Progenitor cell of endocrine pancreas (in vitro differentiated cells): ENCODE results near the gene NUDT4B. TPM values are rescaled to one million over a fixed set of nuclear protein-coding genes. Genes with fewer than 3 reads are reported as not detected.
"Not testable (repeated sequence)": the region's sequence is repeated elsewhere in the genome, so short reads cannot be mapped to it uniquely, and the experiment has no call there.

Experiments used
- DNase-seq: peaks from one replicate; pipeline ENCODE4 v3.0.0; 2021; ENCODE audit warnings: low spot score; ENCODE audit not compliant: unreplicated experiment
- H3K27ac Mint-ChIP-seq: 2 replicates; pipeline ENCODE4 v1.8.0; 2021; ENCODE audit warnings: mild to moderate bottlenecking, moderate library complexity, mixed read lengths
- H3K27me3 Mint-ChIP-seq: 2 replicates; pipeline ENCODE4 v1.8.0; 2021; ENCODE audit warnings: mixed read lengths
- H3K36me3 Mint-ChIP-seq: 2 replicates; pipeline ENCODE4 v1.8.0; 2022; ENCODE audit warnings: mixed read lengths; ENCODE audit not compliant: insufficient read depth
- H3K4me1 Mint-ChIP-seq: 2 replicates; pipeline ENCODE4 v1.8.0; 2021; ENCODE audit warnings: low read depth, mixed read lengths
- H3K4me3 Mint-ChIP-seq: 2 replicates; pipeline ENCODE4 v1.8.0; 2021; ENCODE audit warnings: low read depth, mild to moderate bottlenecking, moderate library complexity, mixed read lengths
- H3K9me3 Mint-ChIP-seq: 2 replicates; pipeline ENCODE4 v1.8.0; 2021; ENCODE audit warnings: low read depth, mixed read lengths
- total RNA-seq: library from RNA; stranded (reverse); gene quantifications from 2 replicates; pipeline ENCODE4 v1.2.1, GENCODE V29; 2021

Gene NUDT4B
- total RNA-seq, 1 donor from 2014 or later = 1.7 TPM

DNA sequence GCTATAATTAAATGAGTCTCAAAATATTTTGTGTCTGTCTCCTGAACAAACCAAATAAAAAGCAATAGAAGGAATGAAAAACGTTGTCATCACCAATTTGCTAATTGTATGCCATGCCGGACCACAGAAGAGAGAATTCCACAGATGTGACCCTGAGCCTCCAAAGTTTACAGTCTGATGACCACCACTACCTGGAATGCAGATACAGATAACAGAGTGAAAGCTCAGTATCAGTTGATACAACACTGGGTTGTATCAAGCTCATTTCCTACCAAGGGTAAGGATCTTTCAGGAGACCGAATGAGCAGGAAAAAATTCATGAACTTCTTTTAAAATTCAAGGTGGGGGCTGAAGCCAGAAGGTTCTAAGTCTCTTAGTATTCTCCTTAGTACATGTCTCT, 25.1 kb upstream of the NUDT4B start:
- not testable (repeated sequence) for H3K36me3 Mint-ChIP-seq

DNA sequence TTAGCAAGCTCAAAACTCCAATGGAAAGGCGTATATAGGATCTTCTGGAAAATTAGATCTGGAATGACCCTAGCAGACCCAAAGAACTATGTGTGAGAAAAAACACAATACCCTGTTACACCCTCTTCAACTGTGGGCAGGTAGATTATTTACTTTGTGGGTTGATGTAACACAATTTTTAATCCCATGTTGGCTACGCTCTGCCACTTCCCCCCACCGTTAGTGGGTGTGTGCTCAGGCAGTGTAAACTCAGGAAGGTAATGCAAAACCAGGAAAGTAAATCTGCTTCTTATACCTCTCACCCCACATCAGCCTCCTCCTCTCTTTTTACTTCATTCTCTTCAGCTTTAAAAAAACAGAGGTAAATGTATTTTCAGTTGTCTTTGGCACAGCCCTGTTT, 23.7 kb upstream of the NUDT4B start:
- DNase-seq = not testable (repeated sequence)

More for the DNA sequence above, 25.1 kb upstream of the NUDT4B start:
- not testable (repeated sequence) for H3K27ac Mint-ChIP-seq, H3K4me3 Mint-ChIP-seq, H3K9me3 Mint-ChIP-seq, H3K27me3 Mint-ChIP-seq, DNase-seq, H3K4me1 Mint-ChIP-seq

GRCh38 chr1:148727862-148728261, 20.7 kb upstream of the NUDT4B start:
- not testable (repeated sequence) for H3K36me3 Mint-ChIP-seq, H3K4me3 Mint-ChIP-seq, H3K27ac Mint-ChIP-seq, H3K27me3 Mint-ChIP-seq, H3K4me1 Mint-ChIP-seq, DNase-seq, H3K9me3 Mint-ChIP-seq

More for the DNA sequence above, 23.7 kb upstream of the NUDT4B start:
- H3K36me3 Mint-ChIP-seq, H3K27ac Mint-ChIP-seq, H3K27me3 Mint-ChIP-seq, H3K9me3 Mint-ChIP-seq, H3K4me1 Mint-ChIP-seq, H3K4me3 Mint-ChIP-seq: not testable (repeated sequence)

DNA sequence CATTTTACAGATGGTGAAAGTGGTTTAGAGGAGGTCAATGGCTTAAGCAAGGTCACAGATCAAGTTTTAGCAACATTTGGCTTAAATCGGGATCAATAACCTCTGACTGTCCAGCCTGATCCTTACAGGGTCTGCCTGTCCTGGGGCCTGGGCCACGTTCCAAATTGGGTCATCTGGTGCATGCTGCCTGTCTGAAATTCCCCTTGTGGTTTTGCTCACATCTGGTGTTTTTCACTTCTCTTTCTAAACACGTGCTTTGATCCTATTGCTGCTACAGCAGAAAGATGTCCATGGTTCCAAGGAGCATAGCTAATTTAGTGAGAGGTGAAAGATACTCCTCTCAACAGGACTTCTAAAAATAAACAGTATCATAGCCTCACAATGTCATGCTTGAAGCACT, 19.4 kb upstream of the NUDT4B start:
- not testable (repeated sequence) for H3K27me3 Mint-ChIP-seq, H3K27ac Mint-ChIP-seq, DNase-seq, H3K4me1 Mint-ChIP-seq, H3K9me3 Mint-ChIP-seq, H3K36me3 Mint-ChIP-seq, H3K4me3 Mint-ChIP-seq

GRCh38 chr1:148729541-148729940, 19.0 kb upstream of the NUDT4B start:
- not testable (repeated sequence) for H3K36me3 Mint-ChIP-seq, H3K27me3 Mint-ChIP-seq, DNase-seq, H3K27ac Mint-ChIP-seq, H3K4me3 Mint-ChIP-seq, H3K4me1 Mint-ChIP-seq, H3K9me3 Mint-ChIP-seq

GRCh38 chr1:148732277-148732676, 16.3 kb upstream of the NUDT4B start:
- not testable (repeated sequence) for H3K27ac Mint-ChIP-seq, H3K9me3 Mint-ChIP-seq, H3K4me1 Mint-ChIP-seq, H3K27me3 Mint-ChIP-seq, H3K36me3 Mint-ChIP-seq, H3K4me3 Mint-ChIP-seq, DNase-seq

DNA sequence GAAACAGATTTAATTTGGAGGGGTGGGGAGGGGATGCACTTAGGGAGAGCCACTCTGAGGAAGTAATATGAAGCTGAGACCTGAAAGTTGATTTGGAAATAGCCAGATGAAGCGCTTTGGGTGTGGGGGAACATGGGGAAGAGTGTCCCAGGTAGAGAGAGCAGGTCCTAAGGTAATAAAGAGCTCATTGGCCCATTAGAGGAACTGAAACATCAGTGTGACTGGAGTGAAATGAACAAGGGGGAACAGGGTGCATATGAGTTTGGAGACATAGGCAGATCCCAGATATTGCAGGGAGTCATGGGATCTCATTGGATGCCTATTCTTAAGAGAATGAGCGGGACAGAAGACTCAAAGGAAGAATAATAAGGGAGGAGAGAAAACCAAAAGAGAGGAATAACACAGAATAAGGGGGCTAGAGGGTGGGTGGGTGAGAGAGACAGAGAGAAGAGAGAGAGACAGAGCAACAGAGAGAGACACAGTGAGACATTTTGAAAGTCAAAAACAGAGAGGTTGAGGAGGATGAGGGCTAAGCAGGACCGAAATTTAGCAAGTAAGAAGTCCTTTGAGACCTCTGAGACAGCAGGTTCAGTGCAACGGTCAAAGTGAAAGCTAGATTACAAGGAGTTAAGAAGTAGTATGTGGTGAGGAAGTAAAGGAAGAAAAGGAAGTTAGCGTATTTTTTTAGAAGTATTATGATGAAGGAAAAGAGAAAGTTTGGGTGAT, 14.8 kb upstream of the NUDT4B start:
- H3K9me3 Mint-ChIP-seq, H3K4me1 Mint-ChIP-seq, DNase-seq, H3K27ac Mint-ChIP-seq, H3K36me3 Mint-ChIP-seq, H3K27me3 Mint-ChIP-seq, H3K4me3 Mint-ChIP-seq: not testable (repeated sequence)

- H3K27me3 Mint-ChIP-seq, H3K9me3 Mint-ChIP-seq, DNase-seq, H3K27ac Mint-ChIP-seq, H3K36me3 Mint-ChIP-seq, H3K4me3 Mint-ChIP-seq, H3K4me1 Mint-ChIP-seq: not testable (repeated sequence)
Observed at GRCh38 chr1:148734311-148734662, 14.3 kb upstream of the NUDT4B start.

- not testable (repeated sequence) for H3K27ac Mint-ChIP-seq, H3K4me1 Mint-ChIP-seq, H3K4me3 Mint-ChIP-seq, H3K27me3 Mint-ChIP-seq, DNase-seq, H3K9me3 Mint-ChIP-seq, H3K36me3 Mint-ChIP-seq
Observed at GRCh38 chr1:148735538-148735937, 13.0 kb upstream of the NUDT4B start.

DNA sequence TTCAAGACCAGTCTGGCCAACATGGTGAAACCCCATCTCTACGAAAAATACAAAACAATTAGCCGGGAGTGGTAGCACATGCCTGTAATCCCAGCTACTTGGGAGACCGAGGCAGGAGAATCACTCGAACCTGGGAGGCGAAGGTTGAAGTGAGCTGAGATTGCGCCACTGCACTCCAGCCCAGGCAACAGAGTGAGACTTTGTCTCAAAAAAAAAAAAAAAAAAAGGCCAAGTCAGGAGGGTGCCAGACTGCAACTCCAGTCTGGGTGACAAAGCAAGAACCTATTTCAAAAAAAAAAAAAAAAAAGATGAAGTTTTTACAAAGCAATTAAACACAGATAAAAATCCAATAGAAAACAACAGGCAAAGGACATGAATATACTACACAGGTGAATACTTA, 9.9 kb upstream of the NUDT4B start:
- H3K4me1 Mint-ChIP-seq, H3K36me3 Mint-ChIP-seq, H3K9me3 Mint-ChIP-seq, DNase-seq, H3K27me3 Mint-ChIP-seq, H3K4me3 Mint-ChIP-seq, H3K27ac Mint-ChIP-seq: not testable (repeated sequence)

DNA sequence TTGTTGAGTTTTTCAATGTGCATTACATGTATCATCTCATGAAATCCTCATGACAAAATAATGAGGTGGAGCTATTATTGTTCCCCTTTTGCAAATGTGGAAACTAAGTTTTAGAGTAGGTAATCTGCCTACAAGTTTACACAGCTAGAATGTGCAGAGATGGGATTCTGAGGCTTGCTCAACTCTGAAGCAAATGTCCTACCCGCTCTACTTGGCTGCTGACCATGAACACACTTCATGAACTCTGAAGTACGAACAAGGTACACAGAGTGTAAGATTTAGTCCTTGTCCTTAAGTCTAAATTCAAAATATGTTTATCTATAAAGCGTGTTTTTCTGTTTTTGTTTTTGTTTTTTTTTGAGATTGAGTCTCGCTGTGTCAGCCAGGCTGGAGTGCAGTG, 5.4 kb upstream of the NUDT4B start:
- not testable (repeated sequence) for H3K9me3 Mint-ChIP-seq, DNase-seq, H3K36me3 Mint-ChIP-seq, H3K27me3 Mint-ChIP-seq, H3K4me3 Mint-ChIP-seq, H3K4me1 Mint-ChIP-seq, H3K27ac Mint-ChIP-seq

GRCh38 chr1:148743726-148744720, 4.6 kb upstream of the NUDT4B start:
- not testable (repeated sequence) for H3K4me3 Mint-ChIP-seq, H3K36me3 Mint-ChIP-seq, H3K27ac Mint-ChIP-seq, H3K9me3 Mint-ChIP-seq, DNase-seq, H3K27me3 Mint-ChIP-seq, H3K4me1 Mint-ChIP-seq

GRCh38 chr1:148749335-148749681, 734 bp downstream of the NUDT4B start:
- H3K36me3 Mint-ChIP-seq, H3K4me3 Mint-ChIP-seq, DNase-seq, H3K4me1 Mint-ChIP-seq, H3K27me3 Mint-ChIP-seq, H3K9me3 Mint-ChIP-seq, H3K27ac Mint-ChIP-seq: not testable (repeated sequence)
